ENCODE measurements around the gene WDR6. TPM values are rescaled to one million over a fixed set of nuclear protein-coding genes. Genes with fewer than 3 reads are reported as not detected.

Gene WDR6
- total RNA-seq, 1 experiment from 2014 or later, result 213 TPM

DNA sequence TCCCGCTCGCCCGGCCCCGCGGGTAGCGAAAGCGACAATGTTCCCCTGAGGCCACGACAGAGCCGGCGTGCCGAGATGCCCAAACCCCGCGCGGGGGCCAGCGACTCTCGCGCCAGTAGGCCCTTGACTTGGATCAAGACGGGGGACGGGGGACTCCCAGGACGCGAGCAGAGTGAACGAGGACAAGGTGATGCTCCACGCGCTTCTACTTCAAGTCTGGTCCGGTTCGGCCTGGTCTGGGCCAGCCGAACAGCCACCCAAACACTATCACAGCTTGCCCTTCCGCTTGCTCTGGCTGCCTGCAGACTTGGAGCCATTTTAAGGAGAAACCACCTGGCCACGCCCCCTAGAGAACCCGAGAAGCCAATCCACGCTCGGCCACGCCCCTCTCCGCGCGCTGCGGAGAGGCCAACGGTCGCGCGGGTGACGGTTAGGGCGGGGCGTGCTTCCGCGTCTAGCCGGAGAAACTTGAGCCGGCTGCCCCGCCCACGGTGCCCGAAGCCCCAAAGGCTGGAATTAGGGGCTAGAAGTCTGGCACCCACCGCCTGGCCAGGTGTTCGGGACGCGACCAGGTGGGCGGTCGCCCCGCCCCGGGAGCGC, 14.1 kb downstream of the WDR6 start (continued):
- TF ChIP-seq NFATC4 (CRISPR knock-in tag; IDR thresholded peaks at IDR 0.05) (0 out of 2 replicates have a peak, but pooled peaks have one; percentile 24), JUN (CRISPR knock-in tag; IDR thresholded peaks at IDR 0.05) (0 out of 2 replicates have a peak, but pooled peaks have one; percentile 46), EMX1 (CRISPR knock-in tag; IDR thresholded peaks at IDR 0.05) (no peak), TCF7 (CRISPR knock-in tag; IDR thresholded peaks at IDR 0.05; ENCODE audit: low read depth) (0 out of 2 replicates have a peak, but pooled peaks have one; percentile 12)
- TF ChIP-seq, protein P1, sequence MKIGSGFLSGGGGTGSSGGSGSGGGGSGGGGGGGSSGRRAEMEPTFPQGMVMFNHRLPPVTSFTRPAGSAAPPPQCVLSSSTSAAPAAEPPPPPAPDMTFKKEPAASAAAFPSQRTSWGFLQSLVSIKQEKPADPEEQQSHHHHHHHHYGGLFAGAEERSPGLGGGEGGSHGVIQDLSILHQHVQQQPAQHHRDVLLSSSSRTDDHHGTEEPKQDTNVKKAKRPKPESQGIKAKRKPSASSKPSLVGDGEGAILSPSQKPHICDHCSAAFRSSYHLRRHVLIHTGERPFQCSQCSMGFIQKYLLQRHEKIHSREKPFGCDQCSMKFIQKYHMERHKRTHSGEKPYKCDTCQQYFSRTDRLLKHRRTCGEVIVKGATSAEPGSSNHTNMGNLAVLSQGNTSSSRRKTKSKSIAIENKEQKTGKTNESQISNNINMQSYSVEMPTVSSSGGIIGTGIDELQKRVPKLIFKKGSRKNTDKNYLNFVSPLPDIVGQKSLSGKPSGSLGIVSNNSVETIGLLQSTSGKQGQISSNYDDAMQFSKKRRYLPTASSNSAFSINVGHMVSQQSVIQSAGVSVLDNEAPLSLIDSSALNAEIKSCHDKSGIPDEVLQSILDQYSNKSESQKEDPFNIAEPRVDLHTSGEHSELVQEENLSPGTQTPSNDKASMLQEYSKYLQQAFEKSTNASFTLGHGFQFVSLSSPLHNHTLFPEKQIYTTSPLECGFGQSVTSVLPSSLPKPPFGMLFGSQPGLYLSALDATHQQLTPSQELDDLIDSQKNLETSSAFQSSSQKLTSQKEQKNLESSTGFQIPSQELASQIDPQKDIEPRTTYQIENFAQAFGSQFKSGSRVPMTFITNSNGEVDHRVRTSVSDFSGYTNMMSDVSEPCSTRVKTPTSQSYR (CRISPR knock-in tag; IDR thresholded peaks at IDR 0.05), result 0 out of 2 replicates have a peak, but pooled peaks have one; percentile 41
- TF ChIP-seq, protein P2, sequence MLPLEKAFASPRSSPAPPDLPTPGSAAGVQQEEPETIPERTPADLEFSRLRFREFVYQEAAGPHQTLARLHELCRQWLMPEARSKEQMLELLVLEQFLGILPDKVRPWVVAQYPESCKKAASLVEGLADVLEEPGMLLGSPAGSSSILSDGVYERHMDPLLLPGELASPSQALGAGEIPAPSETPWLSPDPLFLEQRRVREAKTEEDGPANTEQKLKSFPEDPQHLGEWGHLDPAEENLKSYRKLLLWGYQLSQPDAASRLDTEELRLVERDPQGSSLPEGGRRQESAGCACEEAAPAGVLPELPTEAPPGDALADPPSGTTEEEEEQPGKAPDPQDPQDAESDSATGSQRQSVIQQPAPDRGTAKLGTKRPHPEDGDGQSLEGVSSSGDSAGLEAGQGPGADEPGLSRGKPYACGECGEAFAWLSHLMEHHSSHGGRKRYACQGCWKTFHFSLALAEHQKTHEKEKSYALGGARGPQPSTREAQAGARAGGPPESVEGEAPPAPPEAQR (CRISPR knock-in tag; IDR thresholded peaks at IDR 0.05), result no peak
- TF ChIP-seq, protein P3, sequence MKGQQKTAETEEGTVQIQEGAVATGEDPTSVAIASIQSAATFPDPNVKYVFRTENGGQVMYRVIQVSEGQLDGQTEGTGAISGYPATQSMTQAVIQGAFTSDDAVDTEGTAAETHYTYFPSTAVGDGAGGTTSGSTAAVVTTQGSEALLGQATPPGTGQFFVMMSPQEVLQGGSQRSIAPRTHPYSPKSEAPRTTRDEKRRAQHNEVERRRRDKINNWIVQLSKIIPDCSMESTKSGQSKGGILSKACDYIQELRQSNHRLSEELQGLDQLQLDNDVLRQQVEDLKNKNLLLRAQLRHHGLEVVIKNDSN (CRISPR knock-in tag; IDR thresholded peaks at IDR 0.05), result peak; percentile 41; the same call in 1 of the 2 replicates

DNA sequence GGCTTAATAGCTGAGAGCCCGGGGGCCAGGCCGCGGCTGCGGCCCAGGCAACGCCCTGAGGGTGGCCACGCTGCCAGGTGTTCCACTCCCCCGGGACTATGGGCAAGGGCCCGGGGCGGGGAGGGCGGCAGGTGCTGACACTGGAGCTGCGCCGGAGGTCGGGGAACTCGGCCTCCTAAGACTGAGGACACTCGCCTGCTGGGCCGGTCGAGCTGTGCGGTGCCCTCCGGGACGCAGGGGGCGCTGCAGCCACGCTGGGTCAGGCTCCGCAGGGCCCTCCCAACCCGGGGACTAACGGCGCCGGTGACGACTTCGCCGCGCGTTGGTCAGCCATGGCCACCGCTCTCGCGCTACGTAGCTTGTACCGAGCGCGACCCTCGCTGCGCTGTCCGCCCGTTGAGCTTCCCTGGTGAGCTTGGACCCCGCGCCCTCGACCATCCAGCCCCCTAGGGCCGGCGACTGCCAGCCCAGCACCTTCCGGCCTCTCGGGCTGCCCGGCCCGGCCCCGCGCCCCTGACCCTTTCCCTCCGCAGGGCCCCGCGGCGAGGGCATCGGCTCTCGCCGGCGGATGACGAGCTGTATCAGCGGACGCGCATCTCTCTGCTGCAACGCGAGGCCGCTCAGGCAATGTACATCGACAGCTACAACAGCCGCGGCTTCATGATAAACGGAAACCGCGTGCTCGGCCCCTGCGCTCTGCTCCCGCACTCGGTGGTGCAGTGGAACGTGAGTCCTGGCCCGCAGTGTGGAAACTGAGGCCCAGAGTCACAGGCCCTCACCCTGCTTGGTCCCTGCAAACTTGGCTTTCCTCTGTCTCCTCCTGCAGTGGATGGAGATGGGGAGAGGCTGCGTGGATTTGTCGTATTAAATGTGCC, 14.9 kb downstream of the WDR6 start, which contains the start of gene NDUFAF3:
Gene NDUFAF3 (plus strand): TSS at position 309 of the 875 bp plus-strand sequence. CDS start 24 bp downstream, at position 333.
- DNase-seq (ENCODE audit: low spot score), result peak; percentile 97
- Mint-ChIP-seq H3K36me3 (peaks cover 47% of the 10 kb centered on the region), H3K4me3 (peak within 1 kb of the TSS; percentile 92), H3K27ac (peak within 1 kb of the TSS; percentile 98), H3K9me3 (no peaks in the 10 kb centered on the region), H3K4me1 (peaks cover 29% of the 10 kb centered on the region), H3K27me3 (ENCODE audit: low read depth) (no peaks in the 10 kb centered on the region)
- ATAC-seq, result peak; percentile 71
- CTCF ChIA-PET, result interaction anchor here (0.6 to 8.2 kb wide), 28 partner anchors 9 to 586 kb away, joined by 3 to 124 read pairs (median 4); partner anchors contain the start of genes IP6K2, KLHDC8B, NCKIPSD and NICN1
- POLR2A ChIA-PET, result interaction anchor here (0.6 to 4.3 kb wide), 13 partner anchors 9 to 518 kb away, joined by 3 to 81 read pairs (median 5); partner anchors contain the start of genes CELSR3, IP6K2, P4HTM and QARS1
- TF ChIP-seq, protein P4, sequence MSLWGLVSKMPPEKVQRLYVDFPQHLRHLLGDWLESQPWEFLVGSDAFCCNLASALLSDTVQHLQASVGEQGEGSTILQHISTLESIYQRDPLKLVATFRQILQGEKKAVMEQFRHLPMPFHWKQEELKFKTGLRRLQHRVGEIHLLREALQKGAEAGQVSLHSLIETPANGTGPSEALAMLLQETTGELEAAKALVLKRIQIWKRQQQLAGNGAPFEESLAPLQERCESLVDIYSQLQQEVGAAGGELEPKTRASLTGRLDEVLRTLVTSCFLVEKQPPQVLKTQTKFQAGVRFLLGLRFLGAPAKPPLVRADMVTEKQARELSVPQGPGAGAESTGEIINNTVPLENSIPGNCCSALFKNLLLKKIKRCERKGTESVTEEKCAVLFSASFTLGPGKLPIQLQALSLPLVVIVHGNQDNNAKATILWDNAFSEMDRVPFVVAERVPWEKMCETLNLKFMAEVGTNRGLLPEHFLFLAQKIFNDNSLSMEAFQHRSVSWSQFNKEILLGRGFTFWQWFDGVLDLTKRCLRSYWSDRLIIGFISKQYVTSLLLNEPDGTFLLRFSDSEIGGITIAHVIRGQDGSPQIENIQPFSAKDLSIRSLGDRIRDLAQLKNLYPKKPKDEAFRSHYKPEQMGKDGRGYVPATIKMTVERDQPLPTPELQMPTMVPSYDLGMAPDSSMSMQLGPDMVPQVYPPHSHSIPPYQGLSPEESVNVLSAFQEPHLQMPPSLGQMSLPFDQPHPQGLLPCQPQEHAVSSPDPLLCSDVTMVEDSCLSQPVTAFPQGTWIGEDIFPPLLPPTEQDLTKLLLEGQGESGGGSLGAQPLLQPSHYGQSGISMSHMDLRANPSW (CRISPR knock-in tag; conservative IDR thresholded peaks at IDR 0.05; ENCODE audit: low read depth), result no peak
- peak; percentile 85; the same call in 1 of the 2 replicates for TF ChIP-seq TCF7 (CRISPR knock-in tag; IDR thresholded peaks at IDR 0.05; ENCODE audit: low read depth)
- TF ChIP-seq, protein P1 (CRISPR knock-in tag; IDR thresholded peaks at IDR 0.05), result peak; percentile 75; the same call in 1 of the 2 replicates
- TF ChIP-seq KAT7 (CRISPR knock-in tag; IDR thresholded peaks at IDR 0.05; ENCODE audit: borderline replicate concordance), result 0 out of 2 replicates have a peak, but pooled peaks have one; percentile 16
- peak; percentile 95 for TF ChIP-seq MYBL2 (CRISPR knock-in tag; IDR thresholded peaks at IDR 0.05)
- 0 out of 2 replicates have a peak, but pooled peaks have one; percentile 72 for TF ChIP-seq NFE2L1 (CRISPR knock-in tag; IDR thresholded peaks at IDR 0.05)
- peak; percentile 81; the same call in 1 of the 2 replicates for TF ChIP-seq FOXK1 (CRISPR knock-in tag; IDR thresholded peaks at IDR 0.05)
- TF ChIP-seq GABPB1 (CRISPR knock-in tag; IDR thresholded peaks at IDR 0.05), result peak; percentile 11; the same call in 1 of the 2 replicates
- no peak for TF ChIP-seq ZNF219 (CRISPR knock-in tag; IDR thresholded peaks at IDR 0.05; ENCODE audit: borderline replicate concordance)
- TF ChIP-seq ZNF232 (CRISPR knock-in tag; IDR thresholded peaks at IDR 0.05), result peak; percentile 39; the same call in 1 of the 2 replicates
- TF ChIP-seq RORB (CRISPR knock-in tag; IDR thresholded peaks at IDR 0.05), result no peak
- peak; percentile 88; the same call in 1 of the 2 replicates for TF ChIP-seq TEAD1 (CRISPR knock-in tag; IDR thresholded peaks at IDR 0.05)
- TF ChIP-seq, protein P5, sequence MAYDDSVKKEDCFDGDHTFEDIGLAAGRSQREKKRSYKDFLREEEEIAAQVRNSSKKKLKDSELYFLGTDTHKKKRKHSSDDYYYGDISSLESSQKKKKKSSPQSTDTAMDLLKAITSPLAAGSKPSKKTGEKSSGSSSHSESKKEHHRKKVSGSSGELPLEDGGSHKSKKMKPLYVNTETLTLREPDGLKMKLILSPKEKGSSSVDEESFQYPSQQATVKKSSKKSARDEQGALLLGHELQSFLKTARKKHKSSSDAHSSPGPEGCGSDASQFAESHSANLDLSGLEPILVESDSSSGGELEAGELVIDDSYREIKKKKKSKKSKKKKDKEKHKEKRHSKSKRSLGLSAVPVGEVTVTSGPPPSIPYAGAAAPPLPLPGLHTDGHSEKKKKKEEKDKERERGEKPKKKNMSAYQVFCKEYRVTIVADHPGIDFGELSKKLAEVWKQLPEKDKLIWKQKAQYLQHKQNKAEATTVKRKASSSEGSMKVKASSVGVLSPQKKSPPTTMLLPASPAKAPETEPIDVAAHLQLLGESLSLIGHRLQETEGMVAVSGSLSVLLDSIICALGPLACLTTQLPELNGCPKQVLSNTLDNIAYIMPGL (CRISPR knock-in tag; IDR thresholded peaks at IDR 0.05), result peak; percentile 98
- TF ChIP-seq, protein P6, sequence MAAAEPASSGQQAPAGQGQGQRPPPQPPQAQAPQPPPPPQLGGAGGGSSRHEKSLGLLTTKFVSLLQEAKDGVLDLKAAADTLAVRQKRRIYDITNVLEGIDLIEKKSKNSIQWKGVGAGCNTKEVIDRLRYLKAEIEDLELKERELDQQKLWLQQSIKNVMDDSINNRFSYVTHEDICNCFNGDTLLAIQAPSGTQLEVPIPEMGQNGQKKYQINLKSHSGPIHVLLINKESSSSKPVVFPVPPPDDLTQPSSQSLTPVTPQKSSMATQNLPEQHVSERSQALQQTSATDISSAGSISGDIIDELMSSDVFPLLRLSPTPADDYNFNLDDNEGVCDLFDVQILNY (CRISPR knock-in tag; IDR thresholded peaks at IDR 0.05), result peak; percentile 72
